Measurements from ENCODE around the gene ARHGEF28. TPM values are rescaled to one million over a fixed set of nuclear protein-coding genes. Genes with fewer than 3 reads are reported as not detected.

Gene ARHGEF28
- total and polyA plus RNA-seq, 2 donors, result 7.3 to 7.4 TPM

GRCh38 chr5:73709536-73710129 is 83.6 kb downstream of the ARHGEF28 start:
- Histone ChIP-seq H3K27ac (ENCODE audit: low read depth in 1 of 2, low read length in 1 of 2) (no peak overlapping the region), H3K9me3 (ENCODE audit: control insufficient read depth in 2 of 2, insufficient read depth in 1 of 2, low read length in 1 of 2) (no peaks in the 10 kb centered on the region), H3K4me1 (ENCODE audit: control insufficient read depth in 2 of 2, insufficient read depth in 2 of 2, low read length in 2 of 2) (no peaks in the 10 kb centered on the region), H3K27me3 (ENCODE audit: control insufficient read depth in 2 of 2, insufficient read depth in 1 of 2, low read length in 1 of 2) (no peaks in the 10 kb centered on the region), H3K4me3 (ENCODE audit: low read length in 2 of 2) (no peak overlapping the region), H3K36me3 (ENCODE audit: control insufficient read depth in 2 of 2, insufficient read depth in 2 of 2, low read length in 1 of 2) (no peaks in the 10 kb centered on the region)
- DNase-seq (ENCODE audit: low read depth in 6 of 9, low spot score in 9 of 9), result no peak
- 86% methylated on average over 5 of the region's 5 CpGs for WGBS

GRCh38 chr5:73716284-73716808 is 90.3 kb downstream of the ARHGEF28 start:
- 97% methylated on average over 3 of the region's 3 CpGs for WGBS
- Histone ChIP-seq H3K27me3 (ENCODE audit: control insufficient read depth in 2 of 2, insufficient read depth in 1 of 2, low read length in 1 of 2) (no peaks in the 10 kb centered on the region), H3K27ac (ENCODE audit: low read depth in 1 of 2, low read length in 1 of 2) (no peak overlapping the region), H3K4me3 (ENCODE audit: low read length in 2 of 2) (no peak overlapping the region), H3K4me1 (ENCODE audit: control insufficient read depth in 2 of 2, insufficient read depth in 2 of 2, low read length in 2 of 2) (no peaks in the 10 kb centered on the region), H3K9me3 (ENCODE audit: control insufficient read depth in 2 of 2, insufficient read depth in 1 of 2, low read length in 1 of 2) (no peaks in the 10 kb centered on the region), H3K36me3 (ENCODE audit: control insufficient read depth in 2 of 2, insufficient read depth in 2 of 2, low read length in 1 of 2) (no peaks in the 10 kb centered on the region)
- DNase-seq (ENCODE audit: low read depth in 6 of 9, low spot score in 9 of 9), result no peak

- 95% methylated on average over 3 of the region's 3 CpGs for whole genome bisulfite sequencing
These were observed 92.8 kb downstream of the ARHGEF28 start for GRCh38 chr5:73718762-73719161.

GRCh38 chr5:73719632-73720031 is 93.6 kb downstream of the ARHGEF28 start:
- 94% methylated on average over 3 of the region's 3 CpGs for WGBS
- Histone ChIP-seq H3K4me1 (ENCODE audit: control insufficient read depth in 2 of 2, insufficient read depth in 2 of 2, low read length in 2 of 2) (no peaks in the 10 kb centered on the region), H3K27ac (ENCODE audit: low read depth in 1 of 2, low read length in 1 of 2) (no peak overlapping the region), H3K9me3 (ENCODE audit: control insufficient read depth in 2 of 2, insufficient read depth in 1 of 2, low read length in 1 of 2) (no peaks in the 10 kb centered on the region), H3K27me3 (ENCODE audit: control insufficient read depth in 2 of 2, insufficient read depth in 1 of 2, low read length in 1 of 2) (no peaks in the 10 kb centered on the region), H3K36me3 (ENCODE audit: control insufficient read depth in 2 of 2, insufficient read depth in 2 of 2, low read length in 1 of 2) (no peaks in the 10 kb centered on the region), H3K4me3 (ENCODE audit: low read length in 2 of 2) (no peak overlapping the region)
- DNase-seq (ENCODE audit: low read depth in 6 of 9, low spot score in 9 of 9), result no peak

More at GRCh38 chr5:73718762-73719161, 92.8 kb downstream of the ARHGEF28 start:
- H3K9me3 ChIP-seq (ENCODE audit: control insufficient read depth in 2 of 2, insufficient read depth in 1 of 2, low read length in 1 of 2), result no peaks in the 10 kb centered on the region
- H3K27me3 ChIP-seq (ENCODE audit: control insufficient read depth in 2 of 2, insufficient read depth in 1 of 2, low read length in 1 of 2), result no peaks in the 10 kb centered on the region
- no peaks in the 10 kb centered on the region for H3K4me1 ChIP-seq (ENCODE audit: control insufficient read depth in 2 of 2, insufficient read depth in 2 of 2, low read length in 2 of 2)
- H3K4me3 ChIP-seq (ENCODE audit: low read length in 2 of 2), result no peak overlapping the region
- no peak overlapping the region for H3K27ac ChIP-seq (ENCODE audit: low read depth in 1 of 2, low read length in 1 of 2)
- no peak for DNase-seq (ENCODE audit: low read depth in 6 of 9, low spot score in 9 of 9)
- no peaks in the 10 kb centered on the region for H3K36me3 ChIP-seq (ENCODE audit: control insufficient read depth in 2 of 2, insufficient read depth in 2 of 2, low read length in 1 of 2)

GRCh38 chr5:73722231-73722630 is 96.2 kb downstream of the ARHGEF28 start:
- WGBS, result 86% methylated on average over 1 of the region's 1 CpG
- no peak for DNase-seq (ENCODE audit: low read depth in 6 of 9, low spot score in 9 of 9)
- H3K27ac ChIP-seq (ENCODE audit: low read depth in 1 of 2, low read length in 1 of 2), result no peak overlapping the region

GRCh38 chr5:73726071-73726470 is 100.1 kb downstream of the ARHGEF28 start:
- Histone ChIP-seq H3K36me3 (ENCODE audit: control insufficient read depth in 2 of 2, insufficient read depth in 2 of 2, low read length in 1 of 2) (no peaks in the 10 kb centered on the region), H3K27me3 (ENCODE audit: control insufficient read depth in 2 of 2, insufficient read depth in 1 of 2, low read length in 1 of 2) (no peaks in the 10 kb centered on the region), H3K4me3 (ENCODE audit: low read length in 2 of 2) (no peak overlapping the region), H3K9me3 (ENCODE audit: control insufficient read depth in 2 of 2, insufficient read depth in 1 of 2, low read length in 1 of 2) (no peaks in the 10 kb centered on the region), H3K4me1 (ENCODE audit: control insufficient read depth in 2 of 2, insufficient read depth in 2 of 2, low read length in 2 of 2) (no peaks in the 10 kb centered on the region), H3K27ac (ENCODE audit: low read depth in 1 of 2, low read length in 1 of 2) (no peak overlapping the region)
- DNase-seq (ENCODE audit: low read depth in 6 of 9, low spot score in 9 of 9), result no peak

More at GRCh38 chr5:73722231-73722630, 96.2 kb downstream of the ARHGEF28 start:
- H3K9me3 ChIP-seq (ENCODE audit: control insufficient read depth in 2 of 2, insufficient read depth in 1 of 2, low read length in 1 of 2), result no peaks in the 10 kb centered on the region
- no peak overlapping the region for H3K4me3 ChIP-seq (ENCODE audit: low read length in 2 of 2)
- no peaks in the 10 kb centered on the region for H3K4me1 ChIP-seq (ENCODE audit: control insufficient read depth in 2 of 2, insufficient read depth in 2 of 2, low read length in 2 of 2)
- H3K36me3 ChIP-seq (ENCODE audit: control insufficient read depth in 2 of 2, insufficient read depth in 2 of 2, low read length in 1 of 2), result no peaks in the 10 kb centered on the region
- no peaks in the 10 kb centered on the region for H3K27me3 ChIP-seq (ENCODE audit: control insufficient read depth in 2 of 2, insufficient read depth in 1 of 2, low read length in 1 of 2)

- no peaks in the 10 kb centered on the region for H3K27me3 ChIP-seq (ENCODE audit: control insufficient read depth in 2 of 2, insufficient read depth in 1 of 2, low read length in 1 of 2)
- H3K4me1 ChIP-seq (ENCODE audit: control insufficient read depth in 2 of 2, insufficient read depth in 2 of 2, low read length in 2 of 2), result no peaks in the 10 kb centered on the region
- H3K27ac ChIP-seq (ENCODE audit: low read depth in 1 of 2, low read length in 1 of 2), result no peak overlapping the region
- no peak for DNase-seq (ENCODE audit: low read depth in 6 of 9, low spot score in 9 of 9)
- H3K9me3 ChIP-seq (ENCODE audit: control insufficient read depth in 2 of 2, insufficient read depth in 1 of 2, low read length in 1 of 2), result no peaks in the 10 kb centered on the region
- no peak overlapping the region for H3K4me3 ChIP-seq (ENCODE audit: low read length in 2 of 2)
- WGBS, result 91% methylated on average over 5 of the region's 5 CpGs
- no peaks in the 10 kb centered on the region for H3K36me3 ChIP-seq (ENCODE audit: control insufficient read depth in 2 of 2, insufficient read depth in 2 of 2, low read length in 1 of 2)
These were observed 100.7 kb downstream of the ARHGEF28 start for GRCh38 chr5:73726606-73727231.

- H3K27me3 ChIP-seq (ENCODE audit: control insufficient read depth in 2 of 2, insufficient read depth in 1 of 2, low read length in 1 of 2), result no peaks in the 10 kb centered on the region
- no peak overlapping the region for H3K27ac ChIP-seq (ENCODE audit: low read depth in 1 of 2, low read length in 1 of 2)
- no peaks in the 10 kb centered on the region for H3K36me3 ChIP-seq (ENCODE audit: control insufficient read depth in 2 of 2, insufficient read depth in 2 of 2, low read length in 1 of 2)
- no peak for DNase-seq (ENCODE audit: low read depth in 6 of 9, low spot score in 9 of 9)
- H3K9me3 ChIP-seq (ENCODE audit: control insufficient read depth in 2 of 2, insufficient read depth in 1 of 2, low read length in 1 of 2), result no peaks in the 10 kb centered on the region
- H3K4me1 ChIP-seq (ENCODE audit: control insufficient read depth in 2 of 2, insufficient read depth in 2 of 2, low read length in 2 of 2), result no peaks in the 10 kb centered on the region
- no peak overlapping the region for H3K4me3 ChIP-seq (ENCODE audit: low read length in 2 of 2)
- 95% methylated on average over 1 of the region's 1 CpG for WGBS
These were observed 101.5 kb downstream of the ARHGEF28 start for GRCh38 chr5:73727470-73727869.

- Histone ChIP-seq H3K9me3 (ENCODE audit: control insufficient read depth in 2 of 2, insufficient read depth in 1 of 2, low read length in 1 of 2) (no peaks in the 10 kb centered on the region), H3K4me1 (ENCODE audit: control insufficient read depth in 2 of 2, insufficient read depth in 2 of 2, low read length in 2 of 2) (no peaks in the 10 kb centered on the region), H3K36me3 (ENCODE audit: control insufficient read depth in 2 of 2, insufficient read depth in 2 of 2, low read length in 1 of 2) (no peaks in the 10 kb centered on the region), H3K4me3 (ENCODE audit: low read length in 2 of 2) (no peak overlapping the region), H3K27ac (ENCODE audit: low read depth in 1 of 2, low read length in 1 of 2) (no peak overlapping the region), H3K27me3 (ENCODE audit: control insufficient read depth in 2 of 2, insufficient read depth in 1 of 2, low read length in 1 of 2) (no peaks in the 10 kb centered on the region)
- DNase-seq (ENCODE audit: low read depth in 6 of 9, low spot score in 9 of 9), result no peak
- WGBS, result 78% methylated on average over 7 of the region's 7 CpGs
These were observed 102.7 kb downstream of the ARHGEF28 start for GRCh38 chr5:73728493-73729273.
